ENCODE measurements around the gene PSORS1C1. TPM values are rescaled to one million over a fixed set of nuclear protein-coding genes. Genes with fewer than 3 reads are reported as not detected.

PSORS1C1 gene
- total and polyA plus RNA-seq, 7 donors = 0.03 to 0.47 (median 0.07) TPM; not detected in 1

GRCh38 chr6:31171931-31172905 is 57.6 kb downstream of the PSORS1C1 start:
- intact Hi-C loops (cut with DNase I) = no loop called here
- ATAC-seq = no peak
- Histone ChIP-seq H3K27ac (no peak overlapping the region), H3K36me3 (ENCODE audit: insufficient read depth in 1 of 2, low read depth in 1 of 2) (no peaks in the 10 kb centered on the region), H3K27me3 (ENCODE audit: insufficient read depth in 3 of 3, low read length in 2 of 3) (no peaks in the 10 kb centered on the region), H3K4me1 (no peaks in the 10 kb centered on the region), H3K9me3 (no peaks in the 10 kb centered on the region), H3K4me3 (no peak overlapping the region)
- no peak for TF ChIP-seq CTCF (IDR thresholded peaks at IDR 0.05)
- 53 to 65% (median 53%) methylated on average over 15 to 16 of the region's 16 CpGs for WGBS, 3 donors
- DNase-seq = no peak

- 64 to 76% (median 66%) methylated on average over 5 of the region's 5 CpGs for WGBS, 3 donors
- Histone ChIP-seq H3K27ac (no peak overlapping the region), H3K9me3 (no peaks in the 10 kb centered on the region), H3K27me3 (ENCODE audit: insufficient read depth in 3 of 3, low read length in 2 of 3) (no peaks in the 10 kb centered on the region), H3K4me1 (no peaks in the 10 kb centered on the region), H3K36me3 (ENCODE audit: insufficient read depth in 1 of 2, low read depth in 1 of 2) (no peaks in the 10 kb centered on the region), H3K4me3 (no peak overlapping the region)
- intact Hi-C loops (cut with DNase I) = no loop called here
- no peak for ATAC-seq
- DNase-seq = no peak
- TF ChIP-seq CTCF (IDR thresholded peaks at IDR 0.05) = no peak
Observed at GRCh38 chr6:31172973-31173384, 58.4 kb downstream of the PSORS1C1 start.

- TF ChIP-seq CTCF (IDR thresholded peaks at IDR 0.05) = no peak
- intact Hi-C loops (cut with DNase I) = no loop called here
- Histone ChIP-seq H3K9me3 (no peaks in the 10 kb centered on the region), H3K36me3 (ENCODE audit: insufficient read depth in 1 of 2, low read depth in 1 of 2) (no peaks in the 10 kb centered on the region), H3K27me3 (ENCODE audit: insufficient read depth in 3 of 3, low read length in 2 of 3) (no peaks in the 10 kb centered on the region), H3K4me3 (no peak overlapping the region), H3K4me1 (no peaks in the 10 kb centered on the region), H3K27ac (no peak overlapping the region)
- no peak for ATAC-seq
- WGBS, 3 donors = 58 to 71% (median 67%) methylated on average over 3 of the region's 3 CpGs
- no peak for DNase-seq
Observed at GRCh38 chr6:31173406-31173805, 58.8 kb downstream of the PSORS1C1 start.

- Histone ChIP-seq H3K9me3 (no peaks in the 10 kb centered on the region), H3K4me3 (no peak overlapping the region), H3K27me3 (ENCODE audit: insufficient read depth in 3 of 3, low read length in 2 of 3) (no peaks in the 10 kb centered on the region), H3K27ac (no peak overlapping the region), H3K36me3 (ENCODE audit: insufficient read depth in 1 of 2, low read depth in 1 of 2) (no peaks in the 10 kb centered on the region), H3K4me1 (no peaks in the 10 kb centered on the region)
- intact Hi-C loops (cut with DNase I) = no loop called here
- WGBS, 3 donors = 84 to 90% (median 88%) methylated on average over 4 to 5 of the region's 5 CpGs
- DNase-seq (no peak), ATAC-seq (no peak)
- TF ChIP-seq CTCF (IDR thresholded peaks at IDR 0.05) = no peak
Observed at GRCh38 chr6:31174378-31174777, 59.8 kb downstream of the PSORS1C1 start.

All from psoas muscle (tissue), 8 donors.